IPS-18a (cell line): ENCODE results near the gene FASTK.

Experiments used
- H3K27ac ChIP-seq: one replicate; pipeline ENCODE4 v1.5.1; 2013; ENCODE audit warnings: low read length
- H3K27me3 ChIP-seq: one replicate; pipeline ENCODE4 v1.6.1; 2013; ENCODE audit warnings: mild to moderate bottlenecking, low read length; ENCODE audit not compliant: control insufficient read depth, insufficient read depth
- H3K36me3 ChIP-seq: one replicate; pipeline ENCODE4 v1.6.1; 2013; ENCODE audit warnings: low read depth, low read length; ENCODE audit not compliant: control insufficient read depth
- H3K4me1 ChIP-seq: one replicate; pipeline ENCODE4 v1.6.1; 2013; ENCODE audit warnings: low read depth, low read length; ENCODE audit not compliant: control insufficient read depth
- H3K4me3 ChIP-seq: one replicate; pipeline ENCODE4 v1.5.1; 2013; ENCODE audit warnings: low read length
- H3K9ac ChIP-seq: one replicate; pipeline ENCODE4 v1.6.1; 2013; ENCODE audit warnings: mild to moderate bottlenecking, low read length, moderate library complexity
- H3K9me3 ChIP-seq: one replicate; pipeline ENCODE4 v1.6.1; 2013; ENCODE audit warnings: low read depth, low read length; ENCODE audit not compliant: control insufficient read depth

Gene FASTK

GRCh38 chr7:151075662-151075971 lies 5.0 kb downstream of the FASTK start:
- H3K9me3 ChIP-seq: no peaks in the 10 kb centered on the region
- H3K9ac ChIP-seq: no peak overlapping the region
- peaks cover 35% of the 10 kb centered on the region for H3K36me3 ChIP-seq
- H3K4me1 ChIP-seq: peaks cover 14% of the 10 kb centered on the region
- H3K4me3 ChIP-seq: no peak overlapping the region
- H3K27ac ChIP-seq: no peak overlapping the region
- H3K27me3 ChIP-seq: no peaks in the 10 kb centered on the region

- Histone ChIP-seq H3K4me3 (no peak overlapping the region), H3K27ac (no peak overlapping the region), H3K9ac (no peak overlapping the region), H3K36me3 (peaks cover 39% of the 10 kb centered on the region), H3K27me3 (no peaks in the 10 kb centered on the region), H3K4me1 (peaks cover 14% of the 10 kb centered on the region), H3K9me3 (no peaks in the 10 kb centered on the region)
These were observed 5.6 kb downstream of the FASTK start for GRCh38 chr7:151074817-151075661.

- Histone ChIP-seq H3K27me3 (no peaks in the 10 kb centered on the region), H3K9me3 (no peaks in the 10 kb centered on the region), H3K4me3 (no peak overlapping the region), H3K27ac (no peak overlapping the region), H3K36me3 (peaks cover 48% of the 10 kb centered on the region), H3K9ac (no peak overlapping the region), H3K4me1 (peaks cover 5% of the 10 kb centered on the region)
These were observed 6.6 kb downstream of the FASTK start for GRCh38 chr7:151073990-151074389.

- Histone ChIP-seq H3K27ac (no peak overlapping the region), H3K36me3 (peaks cover 59% of the 10 kb centered on the region), H3K27me3 (no peaks in the 10 kb centered on the region), H3K9ac (no peak overlapping the region), H3K4me3 (no peak overlapping the region), H3K9me3 (no peaks in the 10 kb centered on the region), H3K4me1 (no peaks in the 10 kb centered on the region)
These were observed 9.4 kb downstream of the FASTK start for GRCh38 chr7:151071032-151071866.

GRCh38 chr7:151070574-151070960 lies 10.0 kb downstream of the FASTK start:
- H3K9ac ChIP-seq: no peak overlapping the region
- H3K27ac ChIP-seq: no peak overlapping the region
- H3K4me3 ChIP-seq: no peak overlapping the region
- H3K27me3 ChIP-seq: no peaks in the 10 kb centered on the region
- H3K4me1 ChIP-seq: no peaks in the 10 kb centered on the region
- peaks cover 58% of the 10 kb centered on the region for H3K36me3 ChIP-seq
- no peaks in the 10 kb centered on the region for H3K9me3 ChIP-seq

- H3K36me3 ChIP-seq: peaks cover 57% of the 10 kb centered on the region
- no peak overlapping the region for H3K4me3 ChIP-seq
- H3K9ac ChIP-seq: no peak overlapping the region
- H3K9me3 ChIP-seq: no peaks in the 10 kb centered on the region
- H3K27ac ChIP-seq: no peak overlapping the region
- H3K4me1 ChIP-seq: no peaks in the 10 kb centered on the region
- H3K27me3 ChIP-seq: no peaks in the 10 kb centered on the region
These were observed 10.6 kb downstream of the FASTK start for GRCh38 chr7:151069841-151070573.

- Histone ChIP-seq H3K9ac (no peak overlapping the region), H3K36me3 (peaks cover 48% of the 10 kb centered on the region), H3K27ac (no peak overlapping the region), H3K9me3 (no peaks in the 10 kb centered on the region), H3K4me1 (no peaks in the 10 kb centered on the region), H3K4me3 (no peak overlapping the region), H3K27me3 (no peaks in the 10 kb centered on the region)
These were observed 12.4 kb downstream of the FASTK start for GRCh38 chr7:151068069-151068773.

- peaks cover 41% of the 10 kb centered on the region for H3K36me3 ChIP-seq
- peaks cover 2% of the 10 kb centered on the region for H3K27me3 ChIP-seq
- no peaks in the 10 kb centered on the region for H3K9me3 ChIP-seq
- no peak overlapping the region for H3K4me3 ChIP-seq
- no peak overlapping the region for H3K9ac ChIP-seq
- H3K4me1 ChIP-seq: peaks cover 7% of the 10 kb centered on the region
- no peak overlapping the region for H3K27ac ChIP-seq
These were observed 14.2 kb downstream of the FASTK start for GRCh38 chr7:151066273-151066974.

- H3K4me1 ChIP-seq: peaks cover 15% of the 10 kb centered on the region
- no peaks in the 10 kb centered on the region for H3K9me3 ChIP-seq
- H3K36me3 ChIP-seq: peaks cover 33% of the 10 kb centered on the region
- peaks cover 11% of the 10 kb centered on the region for H3K27me3 ChIP-seq
- no peak overlapping the region for H3K9ac ChIP-seq
- no peak overlapping the region for H3K27ac ChIP-seq
- no peak overlapping the region for H3K4me3 ChIP-seq
These were observed 15.1 kb downstream of the FASTK start for GRCh38 chr7:151065516-151065915.

GRCh38 chr7:151064993-151065392 lies 15.6 kb downstream of the FASTK start:
- no peak overlapping the region for H3K9ac ChIP-seq
- no peak overlapping the region for H3K27ac ChIP-seq
- H3K4me3 ChIP-seq: no peak overlapping the region
- no peaks in the 10 kb centered on the region for H3K9me3 ChIP-seq
- H3K36me3 ChIP-seq: peaks cover 29% of the 10 kb centered on the region
- H3K27me3 ChIP-seq: peaks cover 14% of the 10 kb centered on the region
- peaks cover 15% of the 10 kb centered on the region for H3K4me1 ChIP-seq
